ENCODE data around the gene YIF1A. TPM values are rescaled to one million over a fixed set of nuclear protein-coding genes. Genes with fewer than 3 reads are reported as not detected.

YIF1A gene
- total RNA-seq, 2 experiments from 2014 or later = 57.4 to 64.0 TPM

GRCh38 chr11:66310324-66310723 lies 21.4 kb upstream of the YIF1A start:
- Mint-ChIP-seq H3K4me1 (ENCODE audit: low read depth) (peaks cover 16% of the 10 kb centered on the region), H3K4me3 (no peak overlapping the region), H3K27ac (no peak overlapping the region), H3K9me3 (no peaks in the 10 kb centered on the region), H3K36me3 (ENCODE audit: low read depth) (peaks cover 2% of the 10 kb centered on the region), H3K27me3 (no peaks in the 10 kb centered on the region)
- ATAC-seq (no peak), DNase-seq (no peak)
- CTCF ChIA-PET = interaction anchor here (3.7 to 10.2 kb wide), 4 partner anchors 9 to 76 kb away, joined by 37 to 149 read pairs (median 86); partner anchors contain the start of gene RIN1
- intact Hi-C loops (cut with micrococcal nuclease) = loop anchor here (5.0 kb wide), 2 partner anchors 37 to 77 kb away; partner anchors contain the start of genes B4GAT1 and BRMS1
- POLR2A ChIA-PET = interaction anchor here (0.9 to 2.2 kb wide), 2 partner anchors 35 to 79 kb away, joined by 3 to 6 read pairs; no protein-coding TSS in a partner anchor
- no peak for TF ChIP-seq CTCF (IDR thresholded peaks at IDR 0.05)

DNA sequence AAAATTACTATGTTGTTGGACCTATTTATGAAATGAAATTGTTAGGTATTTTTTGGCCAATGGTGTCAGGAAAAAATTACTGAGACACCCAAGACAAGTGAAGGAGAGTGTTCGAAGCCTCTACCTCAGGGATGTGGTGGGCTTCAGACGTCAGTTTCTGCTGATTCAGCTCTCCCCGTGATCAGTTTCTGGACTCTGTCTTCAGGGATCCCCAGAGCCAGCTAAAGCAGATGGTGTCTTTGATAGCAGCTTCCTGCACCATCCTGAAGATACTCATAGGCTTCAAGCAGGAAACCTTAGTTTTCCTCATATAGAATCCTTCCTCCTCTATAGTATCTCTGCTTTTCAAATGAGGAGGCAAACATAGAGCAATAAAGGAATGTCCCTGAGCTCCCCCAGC lies 20.5 kb upstream of the YIF1A start:
- DNase-seq (no peak), ATAC-seq (no peak)
- H3K4me1 Mint-ChIP-seq (ENCODE audit: low read depth) = peaks cover 9% of the 10 kb centered on the region
- CTCF ChIA-PET = interaction anchor here (1.4 to 10.2 kb wide), 5 partner anchors 8 to 77 kb away, joined by 6 to 149 read pairs (median 39); partner anchors contain the start of genes BRMS1 and RIN1
- no peaks in the 10 kb centered on the region for H3K9me3 Mint-ChIP-seq
- no peaks in the 10 kb centered on the region for H3K27me3 Mint-ChIP-seq
- intact Hi-C loops (cut with micrococcal nuclease) = no loop called here
- H3K36me3 Mint-ChIP-seq (ENCODE audit: low read depth) = no peaks in the 10 kb centered on the region
- TF ChIP-seq CTCF (IDR thresholded peaks at IDR 0.05) = no peak
- POLR2A ChIA-PET = interaction anchor here (0.9 kb wide), 1 partner anchor 36 kb away, joined by 3 read pairs; no protein-coding TSS in a partner anchor
- H3K27ac Mint-ChIP-seq = no peak overlapping the region
- no peak overlapping the region for H3K4me3 Mint-ChIP-seq

GRCh38 chr11:66302656-66303055 lies 13.7 kb upstream of the YIF1A start:
- ChIA-PET POLR2A (no interaction called here), CTCF (interaction anchor here (1.1 to 4.2 kb wide), 4 partner anchors 9 to 83 kb away, joined by 3 to 37 read pairs (median 3); no protein-coding TSS in a partner anchor)
- no peak for TF ChIP-seq CTCF (IDR thresholded peaks at IDR 0.05)
- H3K27me3 Mint-ChIP-seq = no peaks in the 10 kb centered on the region
- H3K4me3 Mint-ChIP-seq = no peak overlapping the region
- no peak overlapping the region for H3K27ac Mint-ChIP-seq
- H3K4me1 Mint-ChIP-seq (ENCODE audit: low read depth) = no peaks in the 10 kb centered on the region
- H3K9me3 Mint-ChIP-seq = no peaks in the 10 kb centered on the region
- intact Hi-C loops (cut with micrococcal nuclease) = no loop called here
- ATAC-seq (no peak), DNase-seq (no peak)
- H3K36me3 Mint-ChIP-seq (ENCODE audit: low read depth) = no peaks in the 10 kb centered on the region

GRCh38 chr11:66299186-66299585 lies 10.2 kb upstream of the YIF1A start:
- DNase-seq (no peak), ATAC-seq (no peak)
- no peaks in the 10 kb centered on the region for H3K9me3 Mint-ChIP-seq
- ChIA-PET CTCF (interaction anchor here (1.1 to 4.2 kb wide), 4 partner anchors 12 to 90 kb away, joined by 3 to 37 read pairs (median 6); no protein-coding TSS in a partner anchor), POLR2A (no interaction called here)
- intact Hi-C loops (cut with micrococcal nuclease) = no loop called here
- H3K27ac Mint-ChIP-seq = no peak overlapping the region
- no peaks in the 10 kb centered on the region for H3K27me3 Mint-ChIP-seq
- no peak for TF ChIP-seq CTCF (IDR thresholded peaks at IDR 0.05)
- no peaks in the 10 kb centered on the region for H3K4me1 Mint-ChIP-seq (ENCODE audit: low read depth)
- H3K36me3 Mint-ChIP-seq (ENCODE audit: low read depth) = no peaks in the 10 kb centered on the region
- no peak overlapping the region for H3K4me3 Mint-ChIP-seq

GRCh38 chr11:66297610-66298009 lies 8.7 kb upstream of the YIF1A start:
- Mint-ChIP-seq H3K4me3 (no peak overlapping the region), H3K36me3 (ENCODE audit: low read depth) (no peaks in the 10 kb centered on the region), H3K9me3 (no peaks in the 10 kb centered on the region), H3K4me1 (ENCODE audit: low read depth) (peaks cover 3% of the 10 kb centered on the region), H3K27ac (no peak overlapping the region), H3K27me3 (peaks cover 9% of the 10 kb centered on the region)
- no peak for TF ChIP-seq CTCF (IDR thresholded peaks at IDR 0.05)
- ChIA-PET CTCF (interaction anchor here (1.0 to 2.7 kb wide), 6 partner anchors 14 to 518 kb away, joined by 3 to 7 read pairs (median 4); no protein-coding TSS in a partner anchor), POLR2A (interaction anchor here (0.6 to 0.7 kb wide), 2 partner anchors 15 to 16 kb away, joined by 3 read pairs; no protein-coding TSS in a partner anchor)
- intact Hi-C loops (cut with micrococcal nuclease) = no loop called here
- no peak for ATAC-seq
- no peak for DNase-seq

Measured in activated CD8-positive, alpha-beta T cell treated with anti-CD3 and anti-CD28 coated beads for 36 hours (primary cell).